Stimulated activated CD8-positive, alpha-beta memory T cell treated with anti-CD3 and anti-CD28 coated beads, Interleukin-15, amount 100 ng/mL, for 1 hour (primary cell): ENCODE results near the gene ACSM2B.
"Not testable (repeated sequence)": the region's sequence is repeated elsewhere in the genome, so short reads cannot be mapped to it uniquely, and the experiment has no call there.

ENCODE experiments used
- DNase-seq: peaks from one replicate; pipeline ENCODE4 v3.0.0-alpha.2; 2020; ENCODE audit warnings: low read depth

ACSM2B gene

GRCh38 chr16:20595694-20596093 is 19.5 kb upstream of the ACSM2B start:
- DNase-seq: not testable (repeated sequence)

- DNase-seq: not testable (repeated sequence)
Observed at GRCh38 chr16:20595068-20595467, 18.9 kb upstream of the ACSM2B start.

- not testable (repeated sequence) for DNase-seq
Observed at GRCh38 chr16:20592780-20593179, 16.6 kb upstream of the ACSM2B start.

GRCh38 chr16:20589486-20589885 is 13.3 kb upstream of the ACSM2B start:
- not testable (repeated sequence) for DNase-seq

GRCh38 chr16:20587645-20588074 is 11.5 kb upstream of the ACSM2B start:
- not testable (repeated sequence) for DNase-seq

- not testable (repeated sequence) for DNase-seq
Observed at GRCh38 chr16:20586716-20587115, 10.5 kb upstream of the ACSM2B start.

- not testable (repeated sequence) for DNase-seq
Observed at GRCh38 chr16:20586112-20586511, 9.9 kb upstream of the ACSM2B start.

GRCh38 chr16:20580487-20581259 is 4.5 kb upstream of the ACSM2B start:
- DNase-seq: not testable (repeated sequence)

GRCh38 chr16:20578091-20578490 is 1.9 kb upstream of the ACSM2B start:
- DNase-seq: not testable (repeated sequence)

- DNase-seq: not testable (repeated sequence)
Observed at GRCh38 chr16:20569117-20569651, 7.0 kb downstream of the ACSM2B start.

GRCh38 chr16:20568404-20568803 is 7.8 kb downstream of the ACSM2B start:
- no peak for DNase-seq

GRCh38 chr16:20566864-20567263 is 9.3 kb downstream of the ACSM2B start:
- no peak for DNase-seq

- not testable (repeated sequence) for DNase-seq
Observed at GRCh38 chr16:20565334-20565733, 10.8 kb downstream of the ACSM2B start.

GRCh38 chr16:20564218-20564617 is 11.9 kb downstream of the ACSM2B start:
- DNase-seq: not testable (repeated sequence)

GRCh38 chr16:20555628-20556027 is 20.5 kb downstream of the ACSM2B start:
- not testable (repeated sequence) for DNase-seq

GRCh38 chr16:20554689-20555088 is 21.5 kb downstream of the ACSM2B start:
- not testable (repeated sequence) for DNase-seq

- not testable (repeated sequence) for DNase-seq
Observed at GRCh38 chr16:20553493-20553892, 22.7 kb downstream of the ACSM2B start.

GRCh38 chr16:20546951-20547350 is 29.2 kb downstream of the ACSM2B start:
- not testable (repeated sequence) for DNase-seq

GRCh38 chr16:20546278-20546853 is 29.8 kb downstream of the ACSM2B start:
- not testable (repeated sequence) for DNase-seq

GRCh38 chr16:20540603-20541316 is 35.4 kb downstream of the ACSM2B start:
- DNase-seq: not testable (repeated sequence)

GRCh38 chr16:20538687-20539086 is 37.5 kb downstream of the ACSM2B start:
- DNase-seq: no peak

- DNase-seq: no peak
Observed at GRCh38 chr16:20538181-20538580, 38.0 kb downstream of the ACSM2B start.
